GM19455 (cell line): ENCODE results near the gene PRM1.
"Not testable (repeated sequence)": the region's sequence is repeated elsewhere in the genome, so short reads cannot be mapped to it uniquely, and the experiment has no call there.

Experiments
- ATAC-seq: cut with Tn5 transposase; IDR thresholded peaks from one replicate; pipeline ENCODE4 v1.9.1; 2021; ENCODE audit not compliant: unreplicated experiment

PRM1 gene

GRCh38 chr16:11314309-11314894, 33.3 kb upstream of the PRM1 start:
- ATAC-seq = no peak

GRCh38 chr16:11313493-11314308, 32.6 kb upstream of the PRM1 start:
- no peak for ATAC-seq

GRCh38 chr16:11312718-11313492, 31.8 kb upstream of the PRM1 start:
- no peak for ATAC-seq

DNA sequence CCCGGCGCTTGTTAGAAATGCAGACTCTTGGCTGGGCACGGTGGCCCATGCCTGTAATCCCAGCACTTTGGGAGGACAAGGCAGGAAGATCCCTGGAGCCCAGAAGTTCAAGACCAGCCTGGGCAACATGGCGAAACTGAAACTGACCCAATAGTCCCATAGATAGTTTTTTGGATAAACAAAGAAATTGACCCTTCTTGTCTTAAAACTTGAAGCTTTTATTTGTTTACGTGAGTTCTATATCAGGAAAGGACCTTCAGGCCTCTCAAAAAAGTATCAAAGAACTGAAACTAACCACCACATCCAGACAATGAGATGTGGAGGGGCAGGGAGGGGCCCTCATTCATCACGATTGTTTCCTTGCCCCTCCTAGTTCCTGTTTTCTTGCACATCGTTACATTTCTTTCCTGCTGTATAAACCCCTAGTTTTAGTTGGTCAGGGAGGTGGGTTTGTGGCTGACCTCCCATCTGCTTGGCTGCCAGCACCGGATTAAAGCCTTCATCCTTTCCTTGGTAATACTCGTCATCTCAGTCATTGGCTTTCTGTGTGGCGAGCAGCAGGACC, 29.9 kb upstream of the PRM1 start:
- peak; percentile 37 for ATAC-seq

DNA sequence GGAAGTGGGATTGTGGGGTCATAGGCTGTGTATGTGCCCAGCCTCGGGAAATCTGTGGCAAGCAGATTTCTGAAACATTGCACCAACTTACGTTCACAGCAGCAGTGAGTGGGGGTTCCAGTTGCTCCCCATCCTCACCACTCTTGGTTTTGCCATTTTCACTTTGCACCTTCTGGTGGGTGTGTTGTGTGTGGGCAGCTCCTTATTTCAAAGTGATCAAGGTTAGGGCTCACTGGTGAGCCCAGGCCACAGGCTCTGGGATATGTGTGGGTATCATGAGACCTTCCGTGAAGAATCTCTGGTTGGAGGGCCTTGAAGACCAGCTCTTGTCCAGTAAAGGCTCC, 29.5 kb upstream of the PRM1 start:
- ATAC-seq = no peak

GRCh38 chr16:11309895-11310633, 28.9 kb upstream of the PRM1 start:
- ATAC-seq = peak; percentile 37

- no peak for ATAC-seq
Observed at GRCh38 chr16:11308493-11309283, 27.6 kb upstream of the PRM1 start.

- ATAC-seq = no peak
Observed at GRCh38 chr16:11307639-11308492, 26.7 kb upstream of the PRM1 start.

GRCh38 chr16:11306997-11307638, 26.0 kb upstream of the PRM1 start:
- ATAC-seq = no peak

DNA sequence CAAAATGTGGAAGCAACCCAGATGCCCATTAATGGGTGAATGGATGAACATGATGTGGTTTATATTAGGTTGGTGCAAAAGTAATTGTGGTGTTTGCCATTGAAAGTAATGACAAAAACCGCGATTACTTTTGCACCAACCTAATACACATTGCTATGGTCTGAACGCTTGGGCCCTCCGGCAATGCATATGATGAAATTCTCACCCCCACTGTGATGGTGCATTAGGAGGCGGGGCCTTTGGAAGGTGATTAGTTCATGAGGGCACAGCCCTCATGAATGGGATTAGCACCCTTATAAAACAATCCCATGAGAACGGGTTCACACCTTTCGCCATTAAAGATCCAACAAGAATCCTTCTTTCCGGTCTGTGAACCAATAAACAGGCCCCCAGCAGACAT, 25.3 kb upstream of the PRM1 start:
- ATAC-seq = no peak

DNA sequence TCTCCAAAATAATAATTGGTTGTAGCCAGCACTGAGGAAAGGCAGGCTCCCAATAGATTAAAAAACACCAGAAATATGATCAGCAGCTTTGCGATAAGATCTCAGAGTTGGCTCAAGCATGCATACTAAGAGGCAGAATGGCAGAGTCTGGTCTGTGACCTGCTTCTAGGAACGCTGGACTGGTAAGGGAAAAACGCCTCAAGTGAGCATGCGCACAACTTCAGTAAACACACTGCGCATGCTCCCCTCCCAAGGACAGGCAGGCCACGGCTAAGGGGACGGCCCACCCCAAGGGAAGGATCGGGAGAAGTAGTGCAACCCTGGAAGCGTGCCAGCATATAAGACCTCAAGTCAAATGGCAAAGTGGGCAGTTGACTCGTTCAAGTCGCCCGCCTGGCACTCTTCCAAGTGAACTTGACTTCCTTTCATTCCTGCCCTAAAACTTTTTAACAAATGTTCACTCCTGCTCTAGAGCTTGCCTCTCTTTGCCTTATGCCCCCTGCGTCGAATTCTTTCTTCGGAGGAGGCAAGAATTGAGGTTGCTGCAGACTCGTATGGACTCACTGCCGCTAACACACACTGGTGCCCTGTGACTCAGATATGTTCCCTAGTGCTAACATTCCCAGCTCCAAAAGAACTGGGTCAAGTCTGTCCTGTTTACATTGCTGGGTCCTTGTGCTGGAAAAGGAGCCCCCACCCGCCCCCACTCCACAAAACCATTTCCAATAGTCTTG, 22.4 kb upstream of the PRM1 start:
- no peak for ATAC-seq

DNA sequence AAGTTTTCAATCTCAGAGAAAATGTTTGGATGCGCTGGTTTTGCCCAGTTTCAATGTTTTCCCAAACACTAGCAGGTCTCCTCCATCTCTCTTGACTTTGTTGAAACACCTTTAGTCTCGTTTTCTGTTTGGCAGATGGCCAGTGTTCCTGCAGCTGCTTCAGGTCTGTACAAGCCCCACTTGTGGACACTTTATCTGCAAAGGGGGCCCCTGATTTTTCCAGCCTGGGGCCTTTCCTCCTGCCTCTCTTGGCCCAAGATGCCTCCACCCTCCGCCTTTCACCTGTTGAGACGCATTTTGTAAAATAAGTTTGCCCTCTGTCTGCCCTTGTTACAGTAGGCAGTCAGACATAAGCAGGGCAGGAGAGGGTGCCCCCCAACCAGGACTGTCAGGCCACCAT, 21.8 kb upstream of the PRM1 start:
- ATAC-seq = no peak

GRCh38 chr16:11301645-11302501, 20.7 kb upstream of the PRM1 start:
- ATAC-seq = no peak

- ATAC-seq = no peak
Observed at GRCh38 chr16:11300560-11300892, 19.4 kb upstream of the PRM1 start.

- no peak for ATAC-seq
Observed at GRCh38 chr16:11299865-11300559, 18.9 kb upstream of the PRM1 start.

- ATAC-seq = not testable (repeated sequence)
Observed at GRCh38 chr16:11298950-11299547, 17.9 kb upstream of the PRM1 start.
